ENCODE results near the gene MYO1D.
A peak's percentile ranks its signal among the peaks of the same experiment; 100 is the strongest.

MYO1D gene

DNA sequence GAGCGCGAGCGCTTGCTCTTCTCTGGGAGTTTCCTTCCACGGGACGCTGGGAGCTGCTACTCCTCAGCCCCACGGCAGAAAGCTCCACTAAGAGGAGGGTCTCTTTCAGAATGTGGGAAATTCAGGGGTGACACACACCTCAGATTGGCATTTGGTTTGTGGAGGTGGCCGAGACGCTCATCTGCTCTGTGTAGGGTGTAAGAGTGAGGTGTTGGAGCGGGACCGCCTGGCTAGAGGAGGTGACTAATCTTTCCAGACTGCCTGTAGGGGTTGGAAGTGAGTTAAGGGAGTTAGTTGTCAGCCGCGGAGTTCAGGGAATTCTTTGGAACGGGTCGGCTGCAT, 431.9 kb downstream of the MYO1D start:
- no peak for DNase-seq

DNA sequence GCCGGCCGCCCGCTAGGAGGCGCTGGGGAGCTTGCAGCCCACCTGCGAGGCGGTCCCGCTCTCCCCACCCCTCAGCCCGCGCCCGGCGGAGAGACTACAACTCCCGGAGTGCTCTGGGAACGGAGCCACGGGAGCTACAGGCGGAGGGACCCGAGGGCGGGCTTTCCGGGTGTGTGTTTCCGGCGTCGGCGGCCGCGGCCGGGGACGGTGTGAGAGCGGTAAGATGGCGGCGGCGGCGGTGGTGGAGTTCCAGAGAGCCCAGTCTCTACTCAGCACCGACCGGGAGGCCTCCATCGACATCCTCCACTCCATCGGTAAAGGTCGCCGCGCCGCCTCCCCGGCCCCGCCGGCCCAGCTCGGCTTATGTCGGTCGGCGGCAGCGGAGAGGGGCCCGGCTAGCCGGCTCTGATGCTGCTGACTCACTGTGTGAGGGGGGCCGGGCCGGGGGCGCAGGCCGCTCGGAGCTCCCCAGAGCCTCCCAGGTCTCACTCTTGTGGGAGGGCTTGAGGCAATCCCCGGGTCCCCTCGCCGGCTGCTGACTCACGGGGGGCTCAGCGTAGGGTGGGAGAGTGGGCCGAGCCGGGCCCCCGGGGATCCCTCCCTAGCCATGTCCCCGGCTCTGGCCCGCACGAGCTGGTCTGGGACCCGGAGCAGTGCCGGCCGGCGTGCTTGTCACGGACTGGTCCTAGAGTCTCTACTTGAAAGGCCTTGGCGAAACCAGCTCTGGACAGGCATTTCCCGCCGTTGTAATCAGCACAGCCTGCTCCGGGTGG, 432.4 kb downstream of the MYO1D start, which contains the start of gene PSMD11:
PSMD11 (plus strand) TSS at position 210 of the 773 bp plus-strand sequence; CDS start at position 224, 14 bp downstream.
- DNase-seq, result peak; percentile 83

DNA sequence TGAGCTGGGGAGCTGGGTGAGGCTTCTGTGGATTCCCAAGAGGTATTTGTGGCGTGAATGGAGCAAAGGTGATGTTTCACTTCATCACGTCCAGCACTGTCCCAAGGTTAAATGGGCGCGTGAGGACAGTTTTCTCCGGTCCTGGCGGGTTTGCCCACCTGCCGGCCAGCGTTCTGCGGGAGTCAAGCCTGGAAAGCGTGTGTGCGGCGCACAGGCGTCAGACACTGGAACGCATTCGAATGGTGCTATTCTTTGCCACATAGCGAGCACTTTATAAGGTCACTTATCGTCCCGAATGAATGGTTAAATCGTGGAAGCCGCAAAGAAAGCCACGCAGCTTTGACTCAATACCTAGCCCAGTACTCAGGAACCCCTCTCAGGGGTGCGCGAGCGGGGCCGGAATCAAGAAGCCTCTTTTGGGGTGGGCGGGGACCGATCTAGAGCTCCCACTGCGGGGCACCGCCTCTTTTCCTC, 433.1 kb downstream of the MYO1D start:
- no peak for DNase-seq

Data from NCI-H524 treated with DMSO at 0.1 percent for 48 hours (cell line).